ENCODE data around the gene HLA-DOA.

DNA sequence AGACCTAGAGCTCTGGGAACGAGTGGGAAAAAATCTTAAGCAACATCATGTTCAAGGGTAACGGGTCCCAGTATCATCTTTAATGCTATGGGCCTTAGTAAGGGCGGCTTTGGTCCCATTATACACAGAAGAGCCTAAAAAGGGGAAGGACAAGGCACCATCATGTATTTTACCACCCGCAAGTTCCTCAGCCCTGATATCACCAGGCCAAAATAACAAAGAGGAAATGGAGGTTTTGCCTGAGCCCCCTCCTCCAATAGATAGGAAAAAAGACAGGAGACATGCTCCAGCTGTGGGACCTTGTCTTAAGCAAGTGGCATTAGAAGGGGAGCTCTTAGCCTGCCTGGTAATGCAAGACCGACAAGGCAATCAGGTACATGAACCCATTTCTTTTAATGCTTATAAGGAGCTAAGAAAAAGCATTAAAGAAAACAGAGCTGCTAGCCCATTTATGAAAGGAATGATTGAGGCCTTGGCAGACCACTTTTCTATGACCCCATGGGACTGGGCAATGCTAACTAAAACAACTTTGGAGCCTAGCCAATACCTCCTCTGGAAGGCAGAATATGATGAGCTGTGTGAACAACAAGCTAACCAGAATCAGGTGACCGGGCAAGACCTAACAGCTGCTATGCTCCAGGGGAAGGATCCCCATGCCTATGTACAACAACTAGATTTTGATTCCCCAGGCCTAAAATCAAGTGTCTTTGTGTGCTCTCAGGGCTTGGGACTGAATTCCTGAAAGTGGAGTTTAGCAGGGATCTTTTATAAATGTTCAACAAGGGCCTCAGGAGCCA lies 40.8 kb upstream of the HLA-DOA start:
- TF ChIP-seq, protein P1, sequence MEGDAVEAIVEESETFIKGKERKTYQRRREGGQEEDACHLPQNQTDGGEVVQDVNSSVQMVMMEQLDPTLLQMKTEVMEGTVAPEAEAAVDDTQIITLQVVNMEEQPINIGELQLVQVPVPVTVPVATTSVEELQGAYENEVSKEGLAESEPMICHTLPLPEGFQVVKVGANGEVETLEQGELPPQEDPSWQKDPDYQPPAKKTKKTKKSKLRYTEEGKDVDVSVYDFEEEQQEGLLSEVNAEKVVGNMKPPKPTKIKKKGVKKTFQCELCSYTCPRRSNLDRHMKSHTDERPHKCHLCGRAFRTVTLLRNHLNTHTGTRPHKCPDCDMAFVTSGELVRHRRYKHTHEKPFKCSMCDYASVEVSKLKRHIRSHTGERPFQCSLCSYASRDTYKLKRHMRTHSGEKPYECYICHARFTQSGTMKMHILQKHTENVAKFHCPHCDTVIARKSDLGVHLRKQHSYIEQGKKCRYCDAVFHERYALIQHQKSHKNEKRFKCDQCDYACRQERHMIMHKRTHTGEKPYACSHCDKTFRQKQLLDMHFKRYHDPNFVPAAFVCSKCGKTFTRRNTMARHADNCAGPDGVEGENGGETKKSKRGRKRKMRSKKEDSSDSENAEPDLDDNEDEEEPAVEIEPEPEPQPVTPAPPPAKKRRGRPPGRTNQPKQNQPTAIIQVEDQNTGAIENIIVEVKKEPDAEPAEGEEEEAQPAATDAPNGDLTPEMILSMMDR (IDR thresholded peaks at IDR 0.05; ENCODE audit: poor library complexity): no peak
- TF ChIP-seq EZH2 (IDR thresholded peaks at IDR 0.05; ENCODE audit: borderline replicate concordance) (no peak), EZH2phosphoT487 (IDR thresholded peaks at IDR 0.05; ENCODE audit: low read depth, severe bottlenecking, unreplicated experiment) (no peak)

Data from hepatocyte (in vitro differentiated cells).